ENCODE results near the gene USP40.

USP40 gene

DNA sequence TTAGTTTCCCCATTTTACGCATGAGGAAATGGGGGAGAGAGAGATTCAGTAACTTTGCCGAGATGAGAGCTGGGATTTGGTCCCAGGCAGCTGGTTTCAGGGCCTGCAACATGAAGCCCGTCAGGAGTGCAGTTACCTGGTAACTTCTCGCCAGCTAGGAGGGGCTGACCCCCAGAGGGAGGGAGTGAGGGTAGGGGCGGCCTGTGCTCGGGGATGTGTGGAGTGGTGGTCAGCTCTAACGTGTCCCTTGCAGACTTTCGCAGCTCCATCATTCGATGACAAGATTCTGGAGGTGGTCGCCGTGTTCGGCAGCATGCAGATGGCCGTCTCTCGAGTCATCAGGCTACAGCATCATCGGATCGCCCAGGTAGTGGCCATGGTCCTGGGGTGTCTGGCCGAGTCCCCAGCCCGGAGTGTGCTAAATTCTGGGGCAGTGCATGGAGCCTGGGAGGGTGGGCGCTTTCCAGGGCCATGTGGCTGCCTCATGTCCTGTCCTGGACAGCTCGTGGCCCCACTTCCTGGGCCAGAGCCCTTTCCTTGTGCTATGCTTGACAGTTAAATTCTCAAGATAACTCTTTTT, 108.5 kb downstream of the USP40 start:
- no peak for FAIRE-seq

DNA sequence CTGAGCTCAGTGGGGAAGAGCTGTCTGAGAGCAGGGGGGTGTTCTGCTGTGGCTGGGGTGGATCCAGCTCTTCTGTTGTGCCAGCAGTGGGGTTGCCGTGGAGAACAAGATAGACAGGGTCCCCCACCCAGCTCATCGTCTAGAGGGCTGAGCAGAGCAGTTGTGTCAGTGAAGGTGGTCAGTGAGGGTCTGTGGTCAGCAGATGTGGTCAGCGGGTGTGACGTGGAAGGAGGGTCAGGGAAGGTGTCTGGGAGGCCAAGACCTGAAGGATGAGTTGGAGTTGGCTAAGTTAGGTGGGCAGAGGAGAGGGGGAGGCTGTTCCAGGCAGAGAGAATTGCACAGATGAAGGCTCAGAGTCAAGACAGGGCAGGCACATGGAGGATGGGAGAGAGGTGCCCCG, 109.2 kb downstream of the USP40 start:
- no peak for FAIRE-seq

DNA sequence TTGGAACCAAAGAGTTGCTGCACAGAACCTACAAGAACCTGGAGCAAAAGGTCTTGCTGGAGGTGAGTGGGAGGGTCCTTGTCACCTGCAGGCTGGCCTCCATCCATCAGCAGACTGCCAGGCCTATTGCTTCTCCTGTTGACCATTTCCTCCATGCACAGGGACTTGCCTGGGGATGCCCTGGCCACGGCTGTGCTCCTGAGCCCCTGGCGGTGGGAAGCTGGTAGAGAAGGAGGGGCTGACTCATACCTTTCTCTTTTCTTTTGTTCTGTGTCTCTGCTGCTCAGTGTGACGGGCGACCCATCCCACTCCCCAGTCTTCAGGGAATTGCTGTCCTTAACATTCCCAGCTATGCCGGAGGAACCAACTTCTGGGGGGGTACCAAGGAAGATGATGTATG, 109.6 kb downstream of the USP40 start:
- FAIRE-seq: no peak

DNA sequence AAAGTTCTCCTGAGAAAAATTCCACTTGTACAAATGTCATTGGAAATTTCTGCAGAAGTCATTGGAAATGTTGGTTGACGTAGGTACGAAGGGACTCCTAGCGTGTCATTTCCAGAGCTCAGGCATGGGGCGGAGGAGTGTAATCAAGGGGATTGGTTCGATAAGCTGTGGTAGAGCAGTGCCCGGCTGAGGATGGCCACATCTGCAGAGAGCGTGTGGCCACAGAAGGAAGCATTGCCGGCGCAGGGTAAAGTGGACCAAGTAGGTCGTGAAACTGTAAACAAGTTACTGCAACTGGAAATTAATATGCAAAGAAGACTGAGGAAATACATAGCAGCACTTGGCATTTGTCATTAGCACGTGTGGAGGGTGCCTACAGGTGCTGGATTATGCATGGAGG, 110.5 kb downstream of the USP40 start:
- FAIRE-seq: no peak

DNA sequence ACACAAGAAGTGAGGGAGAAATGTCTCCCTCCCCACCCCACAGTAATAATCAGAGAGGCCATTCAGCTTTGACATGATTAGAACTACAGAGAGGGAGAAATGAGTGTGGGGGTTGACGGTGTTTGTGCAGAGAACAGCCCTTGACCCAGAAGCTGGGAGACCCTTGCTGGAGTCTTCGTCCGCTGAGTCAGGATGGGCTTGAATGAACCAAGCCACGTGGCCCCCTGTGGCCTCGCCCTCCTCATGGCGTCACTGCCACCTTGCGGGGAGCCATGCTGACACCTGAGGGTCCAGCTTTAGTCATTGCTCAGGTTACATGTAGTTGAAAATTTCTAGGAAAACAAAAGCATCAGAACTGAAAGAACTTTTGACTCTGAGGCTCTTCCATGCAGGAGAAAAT, 111.1 kb downstream of the USP40 start:
- no peak for FAIRE-seq

DNA sequence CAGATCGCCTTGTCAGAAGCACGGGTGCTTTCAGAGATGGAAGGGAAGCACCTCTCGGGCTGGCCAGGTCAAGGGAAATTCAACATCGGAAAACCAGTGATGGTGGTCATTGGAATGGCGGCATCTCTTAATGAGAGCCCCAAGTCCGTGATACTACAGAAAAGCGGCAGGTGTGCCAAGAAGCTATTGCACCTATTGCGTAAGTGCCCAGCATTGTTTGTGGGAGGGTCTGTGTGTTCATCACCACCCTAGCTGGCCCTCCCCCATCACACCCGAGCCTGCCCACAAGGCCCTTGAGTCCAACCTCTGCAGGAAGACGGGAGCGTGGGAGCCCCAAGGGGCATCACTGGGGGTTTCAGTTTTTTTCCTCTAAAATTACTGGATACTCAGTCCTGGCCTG, 111.6 kb downstream of the USP40 start:
- no peak for FAIRE-seq

DNA sequence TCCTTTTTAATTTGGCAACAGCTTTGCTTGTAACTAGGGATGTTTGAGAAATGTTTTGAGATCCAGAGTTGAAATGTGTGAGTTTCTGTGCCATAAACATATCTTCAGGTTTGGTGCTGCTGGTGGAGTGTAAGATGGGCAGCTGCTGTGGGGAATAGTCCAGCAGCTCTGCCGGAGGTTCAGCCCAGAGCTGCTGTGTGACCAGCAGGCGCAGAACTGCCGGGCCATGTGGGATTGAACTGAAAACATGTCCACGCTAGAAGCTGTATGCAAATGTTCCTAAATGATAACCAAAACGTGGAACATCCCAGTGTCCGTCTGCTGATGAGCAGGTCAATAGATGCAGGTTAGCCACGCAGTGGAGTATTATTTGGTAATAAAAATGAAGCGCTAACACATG, 112.7 kb downstream of the USP40 start:
- FAIRE-seq: no peak

DNA sequence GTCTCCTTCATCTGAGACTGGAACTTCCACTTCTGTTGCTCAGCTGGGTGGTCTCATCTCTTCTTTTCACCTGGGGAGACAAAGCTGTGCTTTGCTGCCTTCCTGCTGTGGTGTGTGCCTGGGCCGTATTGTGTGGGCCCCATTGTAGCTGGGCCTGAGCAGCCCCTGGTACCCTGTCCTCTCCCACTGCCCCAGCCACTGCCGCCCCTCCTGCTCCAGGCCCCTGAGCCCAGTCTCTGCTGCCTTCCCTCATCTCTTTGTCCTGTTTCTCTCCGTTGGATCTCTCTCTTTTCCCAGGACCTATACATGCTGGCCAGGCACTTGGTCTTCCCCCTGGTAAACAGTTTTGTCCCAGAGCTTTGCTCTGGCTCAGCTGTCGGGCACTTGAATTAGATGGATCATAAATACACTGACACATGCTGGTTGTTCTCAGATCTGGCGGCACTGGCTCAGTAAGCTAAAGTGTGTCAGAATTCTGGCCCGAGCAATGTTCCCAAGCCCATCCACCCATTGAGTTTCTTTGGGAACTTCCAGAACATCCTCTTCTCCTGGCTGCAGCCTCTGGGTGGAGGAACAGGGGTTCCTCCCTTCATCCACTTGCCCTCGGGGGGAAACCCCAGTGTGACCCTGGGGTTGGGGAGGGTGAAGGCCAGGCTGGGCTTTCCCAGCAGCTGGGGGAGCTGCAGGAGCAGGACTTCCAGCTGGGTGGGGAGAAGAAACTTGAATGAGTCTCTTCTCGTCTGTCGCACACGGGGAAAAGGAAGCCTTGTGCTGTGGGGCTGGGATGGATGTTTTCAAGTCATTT, 113.3 kb downstream of the USP40 start:
- no peak for FAIRE-seq

DNA sequence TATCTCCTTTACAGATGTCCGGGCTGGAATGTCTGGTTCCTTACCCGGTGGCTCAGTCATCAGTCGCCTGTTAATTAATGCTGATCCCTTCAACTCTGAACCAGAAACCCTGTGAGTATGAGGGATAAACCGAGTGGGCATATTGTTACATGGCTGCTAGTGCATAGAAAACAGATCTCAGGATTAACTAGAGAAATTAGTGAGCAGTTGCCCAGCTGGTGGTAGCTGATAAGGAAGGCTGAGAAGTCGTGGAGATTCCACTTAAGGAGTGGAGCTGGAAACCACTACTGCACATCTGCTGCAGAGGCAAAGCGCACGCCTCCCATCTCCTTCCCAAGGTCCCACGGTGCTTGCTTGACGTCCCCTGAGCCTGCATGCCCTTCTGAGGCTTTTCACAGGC, 114.6 kb downstream of the USP40 start:
- no peak for FAIRE-seq

DNA sequence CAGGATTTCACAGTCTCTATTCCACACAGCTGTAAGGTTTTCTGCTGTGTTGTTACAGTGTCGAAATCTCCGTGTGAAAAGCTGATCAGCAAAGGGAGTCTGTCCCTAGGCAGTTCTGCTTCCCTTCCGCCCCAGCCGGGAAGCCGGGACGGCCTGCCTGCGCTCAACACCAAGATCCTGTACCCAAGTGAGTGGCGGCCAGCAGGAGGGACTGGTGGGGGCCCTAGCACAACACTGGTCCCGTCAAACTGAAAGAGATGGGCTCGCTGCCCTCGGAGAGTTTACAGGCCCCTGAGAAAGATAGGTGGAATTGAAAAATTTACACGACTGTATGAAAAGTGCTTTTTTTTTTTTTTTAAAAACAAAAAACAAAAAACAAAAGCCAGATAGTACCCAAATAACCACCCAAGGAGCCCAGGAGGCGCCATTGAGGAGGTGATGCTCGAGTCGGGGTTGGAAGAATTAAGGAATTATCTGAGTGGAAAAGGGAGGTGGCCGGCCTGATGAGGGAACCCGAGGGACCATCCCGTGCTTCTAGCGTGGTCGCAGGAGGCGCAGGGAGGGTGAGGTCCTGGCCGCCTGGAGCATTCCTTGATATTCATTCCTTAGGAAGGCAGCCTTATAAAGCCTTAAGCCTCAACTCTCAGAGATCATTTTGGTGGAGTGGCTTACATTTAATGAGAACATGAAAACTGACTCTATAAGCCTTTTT, 115.6 kb downstream of the USP40 start:
- FAIRE-seq: no peak

DNA sequence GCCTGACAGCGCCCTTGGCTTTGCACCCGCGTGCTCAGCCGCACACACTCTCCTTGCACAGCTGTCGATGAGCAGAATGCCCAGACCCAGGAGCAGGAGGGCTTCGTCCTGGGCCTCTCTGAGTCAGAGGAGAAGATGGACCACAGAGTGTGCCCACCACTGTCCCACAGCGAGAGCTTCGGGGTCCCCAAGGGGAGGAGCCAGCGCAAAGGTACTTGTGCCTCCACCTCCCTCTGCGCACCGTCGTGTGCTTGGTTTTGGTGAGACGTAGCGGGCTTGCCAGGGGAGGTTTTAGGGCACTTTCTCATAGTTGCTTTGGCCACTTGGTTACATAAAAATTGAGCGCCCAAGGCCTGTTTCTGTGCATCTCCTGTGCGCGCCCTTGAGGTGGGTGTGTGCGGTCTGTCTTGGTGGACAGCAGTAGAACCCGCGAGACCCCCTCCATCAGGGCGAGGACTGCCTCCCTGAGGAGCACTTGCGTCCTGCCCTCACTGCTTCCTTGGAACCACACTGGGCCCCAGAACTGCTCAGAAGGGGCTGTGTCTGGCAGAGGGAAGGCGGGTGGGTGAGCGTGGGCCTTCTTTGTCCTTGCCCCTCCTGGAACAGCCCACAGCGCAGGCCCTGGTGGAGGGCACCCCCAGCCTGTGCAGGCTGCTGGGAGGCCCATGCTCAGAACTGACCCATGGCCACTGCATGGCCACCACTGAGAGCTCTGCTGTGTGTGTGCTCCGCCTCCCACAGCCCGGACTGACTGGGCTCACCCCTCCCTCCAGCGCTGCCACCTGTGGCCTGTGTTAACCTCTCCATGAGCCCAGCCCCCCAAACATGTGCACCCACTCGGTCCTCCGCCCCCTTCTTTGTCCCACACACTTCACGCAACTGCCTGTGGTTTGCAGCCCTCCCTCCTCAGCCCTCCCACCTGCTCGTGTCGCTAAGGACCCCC, 116.4 kb downstream of the USP40 start:
- no peak for FAIRE-seq

DNA sequence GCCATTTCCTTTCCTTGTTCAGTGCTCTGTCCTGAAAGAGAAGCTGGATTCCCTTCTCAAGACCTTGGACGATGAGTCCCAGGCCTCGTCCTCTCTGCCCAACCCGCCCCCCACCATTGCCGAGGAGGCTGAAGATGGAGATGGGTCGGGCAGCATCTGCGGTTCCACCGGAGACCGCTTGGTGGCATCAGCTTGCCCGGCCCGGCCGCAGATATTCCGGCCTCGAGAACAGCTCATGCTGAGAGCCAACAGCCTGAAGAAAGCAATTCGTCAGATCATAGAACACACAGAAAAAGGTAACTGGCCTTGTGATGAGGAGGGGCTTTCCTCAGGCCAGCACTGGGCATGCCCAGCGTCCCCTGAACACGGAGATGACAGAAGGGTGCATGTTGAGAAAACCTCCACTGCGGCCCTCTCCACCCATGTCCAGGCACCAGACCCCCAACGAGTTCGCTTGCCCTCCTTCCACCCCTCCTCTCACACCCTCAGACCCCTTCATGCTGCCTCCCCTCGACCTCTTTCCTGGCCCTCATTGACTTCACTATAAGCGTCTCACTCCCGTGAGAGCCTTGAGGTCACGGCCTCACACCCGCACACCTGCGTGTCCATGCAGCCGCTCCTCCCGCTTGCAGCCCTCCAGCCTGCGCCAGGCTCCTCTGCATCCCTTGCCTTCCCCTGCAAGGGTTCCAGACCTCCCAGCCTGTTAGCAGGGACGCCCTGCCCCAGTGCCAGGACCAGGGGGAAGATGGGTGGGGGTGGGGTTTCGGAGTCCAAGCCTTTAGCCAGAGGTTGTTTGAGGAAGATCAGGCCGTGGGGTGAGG, 117.3 kb downstream of the USP40 start:
- FAIRE-seq: no peak

DNA sequence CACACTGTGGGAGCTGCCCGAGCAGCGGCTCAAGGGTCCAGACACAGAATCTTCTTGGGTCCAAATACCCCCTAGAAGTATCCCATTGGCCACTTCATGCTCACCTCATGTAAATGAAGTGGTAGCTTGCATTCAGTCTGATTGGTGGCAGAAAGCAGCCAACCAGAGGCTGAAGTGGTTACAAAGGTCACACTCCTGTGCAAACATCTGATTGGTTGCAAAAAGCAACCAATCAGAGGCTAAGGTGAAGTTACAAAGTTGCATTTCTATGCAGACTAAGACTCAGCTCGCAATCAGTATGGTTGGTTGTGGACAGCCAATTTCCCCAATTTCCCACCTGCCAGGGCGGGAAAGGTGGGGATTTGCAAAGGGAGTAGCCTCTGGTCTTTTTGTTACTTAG, 118.0 kb downstream of the USP40 start:
- no peak for FAIRE-seq

DNA sequence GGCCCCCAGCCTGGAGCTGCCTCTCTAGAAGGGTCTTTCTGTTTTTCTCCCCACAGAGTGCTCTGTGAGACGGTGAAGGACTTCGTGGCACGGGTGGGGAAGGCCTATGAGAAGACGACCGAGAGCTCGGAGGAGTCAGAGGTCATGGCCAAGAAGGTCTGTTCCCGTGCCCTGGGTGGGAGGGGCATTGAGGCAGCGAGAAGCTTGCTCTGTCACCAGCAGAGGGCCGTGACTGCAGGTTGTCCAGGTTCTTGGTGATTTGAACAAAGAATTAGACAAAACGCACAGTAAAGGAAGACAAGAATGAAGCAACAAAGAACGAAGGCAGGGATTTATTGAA, 118.4 kb downstream of the USP40 start:
- no peak for FAIRE-seq

DNA sequence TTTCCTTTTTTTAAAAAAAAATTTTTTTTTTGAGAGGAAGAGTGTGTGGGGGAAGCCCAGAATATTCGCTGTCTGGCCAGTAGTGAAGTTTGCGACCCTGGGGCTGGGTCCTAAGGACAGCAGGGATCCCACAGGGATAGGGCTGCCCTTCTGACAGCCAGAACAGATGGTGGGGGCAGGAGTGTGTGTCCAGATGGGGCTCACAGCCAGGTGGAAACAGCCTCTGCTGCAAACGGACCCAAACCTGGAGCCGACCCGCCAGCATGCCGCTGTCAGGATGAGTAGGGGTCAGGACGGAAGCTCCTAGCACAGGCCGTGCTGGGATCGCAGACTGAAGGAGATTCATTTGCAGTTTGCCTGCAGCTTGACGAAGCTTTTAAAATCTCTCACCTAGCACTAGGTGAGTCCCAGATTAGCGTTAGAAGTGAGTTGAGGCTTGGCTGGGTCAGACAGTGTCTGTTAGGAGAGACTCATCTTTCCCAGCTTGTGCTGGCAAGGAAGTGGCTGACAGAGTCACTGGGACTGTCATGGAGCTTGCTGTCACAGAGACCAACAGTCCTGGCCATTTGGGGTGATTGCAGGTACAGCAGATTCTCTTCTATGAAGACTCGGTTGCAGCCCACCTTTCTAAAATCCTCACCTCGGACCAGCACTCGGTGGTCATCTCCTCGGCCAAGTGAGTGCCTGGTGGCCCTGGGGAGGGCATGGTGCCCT, 118.9 kb downstream of the USP40 start:
- no peak for FAIRE-seq

DNA sequence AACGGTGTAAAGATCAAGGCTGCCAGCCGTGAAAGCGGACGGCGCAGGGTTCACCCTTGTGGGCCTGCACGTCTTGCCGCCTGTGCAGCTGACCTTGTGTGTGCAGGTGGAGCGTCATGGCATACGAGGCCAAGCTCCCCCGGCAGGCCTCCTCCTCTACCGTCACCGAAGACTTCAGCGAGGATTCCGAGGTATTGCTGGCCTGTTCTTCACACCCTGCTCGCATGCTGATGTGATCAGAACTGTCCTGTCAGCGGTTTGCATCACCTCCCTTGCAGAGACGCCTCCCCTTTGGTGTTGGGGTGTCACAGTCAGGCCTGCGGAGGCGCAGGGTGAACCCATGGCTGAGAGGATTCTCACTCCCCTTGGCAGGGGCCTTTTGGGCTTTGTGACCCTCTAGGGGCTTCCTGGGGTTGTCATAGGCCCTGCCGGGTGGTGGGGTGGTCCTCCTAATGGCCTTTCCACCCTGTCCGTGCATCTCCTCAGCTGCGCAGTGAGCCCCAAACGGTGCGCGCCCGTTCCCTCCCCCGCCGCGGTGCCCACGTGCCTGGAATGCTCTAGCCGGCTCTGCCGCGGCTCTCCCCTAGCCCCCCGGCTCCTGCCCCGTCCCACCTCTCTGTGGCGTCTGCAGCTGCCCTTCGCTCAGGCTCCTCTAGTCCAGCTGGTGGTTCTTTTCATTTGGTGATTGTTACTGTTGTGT, 119.8 kb downstream of the USP40 start:
- no peak for FAIRE-seq

DNA sequence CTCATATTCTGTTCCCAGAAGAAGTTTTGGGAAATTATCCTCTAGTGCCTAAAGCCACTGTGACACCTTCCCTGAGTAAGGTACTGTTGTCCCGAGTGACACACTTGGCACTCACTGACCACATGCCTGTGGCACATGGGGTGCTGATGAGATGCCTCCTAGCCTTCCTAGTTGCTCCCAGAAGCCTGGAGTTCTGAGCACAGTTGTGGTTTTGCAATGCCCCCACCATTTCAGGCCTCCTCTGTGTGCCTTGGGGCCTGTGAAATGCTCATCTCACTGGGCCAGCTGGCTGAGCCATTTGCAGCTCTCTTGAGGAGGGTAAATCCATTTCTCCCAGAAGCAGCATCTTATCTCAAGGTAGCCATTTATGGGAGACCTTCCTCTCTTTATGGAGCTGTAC, 120.5 kb downstream of the USP40 start:
- FAIRE-seq: no peak

DNA sequence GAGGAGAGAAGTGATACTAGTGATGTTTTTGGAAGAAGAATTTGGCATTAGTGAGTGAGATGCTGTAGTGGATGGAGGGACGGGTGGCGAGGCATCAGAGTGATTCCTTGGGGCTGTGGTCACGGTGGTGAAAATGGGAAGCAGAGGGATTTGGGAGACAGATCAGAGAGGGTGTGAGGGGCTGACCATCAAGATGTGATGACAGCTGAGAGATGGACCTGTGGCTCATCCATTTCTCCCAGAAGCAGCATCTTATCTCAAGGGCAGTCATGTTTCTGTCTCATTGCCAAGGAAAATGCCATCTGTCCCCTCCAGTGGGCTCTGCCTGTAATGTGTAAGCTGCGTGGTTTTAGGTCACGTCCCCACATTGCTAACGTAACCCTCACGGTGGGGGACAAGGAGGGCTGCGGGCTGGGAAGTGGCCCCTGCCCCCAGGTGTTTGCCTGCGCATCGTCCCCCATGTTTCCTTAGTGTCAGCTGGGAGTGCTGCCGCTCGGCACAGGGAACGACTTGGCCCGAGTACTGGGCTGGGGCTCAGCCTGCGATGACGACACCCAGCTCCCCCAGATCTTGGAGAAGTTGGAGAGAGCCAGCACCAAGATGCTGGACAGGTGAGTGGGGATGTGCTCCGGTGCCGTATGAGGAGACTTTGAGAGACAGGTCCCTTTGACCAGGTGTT, 121.3 kb downstream of the USP40 start:
- FAIRE-seq: no peak

DNA sequence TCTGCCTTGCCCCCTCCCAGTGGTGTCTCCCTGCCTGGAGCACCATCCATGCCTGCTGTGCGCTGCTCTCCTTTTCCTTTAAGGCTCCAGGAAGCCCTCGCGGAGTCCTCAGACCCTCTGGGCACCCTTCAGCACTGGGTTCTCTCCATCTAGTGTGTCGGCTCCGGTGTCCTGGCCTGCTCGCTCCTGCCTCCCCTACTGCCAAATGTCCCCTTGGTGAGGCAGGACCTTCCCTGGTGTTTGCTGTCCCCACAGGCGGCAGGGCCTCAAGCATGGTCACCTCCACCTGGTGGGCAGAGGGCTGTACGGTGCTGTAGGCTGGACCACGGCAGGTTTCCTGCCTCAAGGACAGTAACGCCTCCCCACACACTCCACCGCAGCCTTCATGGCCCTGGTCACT, 122.1 kb downstream of the USP40 start:
- FAIRE-seq: no peak

DNA sequence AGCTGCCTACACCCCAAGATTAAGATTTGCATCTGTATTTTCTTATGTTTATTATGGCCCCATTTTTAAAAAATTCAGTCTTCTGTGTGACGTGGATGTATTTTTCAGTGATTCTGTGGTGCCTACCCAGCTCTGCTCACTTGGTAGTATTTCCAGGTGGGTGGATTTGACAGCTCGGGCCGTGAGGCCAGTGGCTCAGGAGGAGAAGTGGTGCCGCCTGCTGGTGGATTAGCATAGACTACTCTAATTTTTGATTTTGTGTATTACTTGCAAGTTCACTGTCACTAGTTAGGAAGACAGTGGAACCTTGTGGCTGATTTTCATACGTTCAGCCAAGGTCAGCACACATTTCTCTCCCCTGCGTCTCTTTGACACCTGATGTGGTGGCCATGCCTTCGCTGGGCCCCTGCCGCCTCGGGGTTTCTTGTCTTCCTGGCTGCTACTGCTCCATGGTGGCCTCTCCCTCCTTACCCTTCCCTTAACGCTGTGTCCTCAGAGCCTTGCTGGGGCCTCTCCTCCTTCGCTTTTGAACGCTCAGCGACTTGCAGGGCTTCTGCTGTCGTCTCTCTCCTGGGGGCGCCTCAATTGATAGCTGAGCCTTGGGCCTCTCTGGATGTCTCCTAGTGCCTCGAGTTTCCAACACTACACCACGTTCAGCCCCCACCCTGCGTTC, 122.9 kb downstream of the USP40 start:
- no peak for FAIRE-seq

Measured in colon (tissue), 2 donors.